Endothelial cell of umbilical vein (primary cell): Measurements from ENCODE around the gene FGD5. TPM values are rescaled to one million over a fixed set of nuclear protein-coding genes. Genes with fewer than 3 reads are reported as not detected.

Experiments used
- BruUV-seq: library from RNA; stranded (reverse); fragments of 400-500 nt; replicated peaks from 2 replicates; lab custom pipeline; 2021; lab: Mats Ljungman, UMichigan
- CTCF ChIA-PET: fragments of 300-600, 350-600 bp; sonication (Branson Sonifier 250); formaldehyde crosslinking; loops from one replicate; lab custom pipeline; 2021; ENCODE audit warnings: antibody characterized with exemption, inconsistent platforms; lab: Charles Lee
- POLR2A ChIA-PET: fragments of 300-600, 350-600 bp; sonication (Branson Sonifier 250); formaldehyde crosslinking; loops from one replicate; lab custom pipeline; 2021; ENCODE audit warnings: antibody characterized with exemption, inconsistent platforms; lab: Charles Lee
- DNase-seq: peaks from one replicate; pipeline ENCODE4 v3.0.0-alpha.2; 2011; ENCODE audit warnings: low read depth, low spot score
- FAIRE-seq: peaks from 2 replicates; lab custom pipeline; 2011; peaks lifted over from hg19 to GRCh38; lab: Jason Lieb, UNC
- H2AFZ ChIP-seq: 2 replicates; pipeline ENCODE4 v1.6.0; 2012; ENCODE audit warnings: low read depth, low read length, control low read depth, inconsistent platforms
- H3K27ac ChIP-seq: 2 replicates; pipeline ENCODE4 v1.5.1; 2011; ENCODE audit warnings: low read depth, mild to moderate bottlenecking, control low read depth, low read length, moderate library complexity; ENCODE audit not compliant: insufficient read depth
- H3K27me3 ChIP-seq, 2 experiments: 2 replicates each; pipeline versions ENCODE4 v1.6.0 to v1.6.1; 2011; ENCODE audit warnings: low read length in 2 of 2, mixed read lengths in 1 of 2; ENCODE audit not compliant: control insufficient read depth in 2 of 2, insufficient read depth in 2 of 2
- H3K36me3 ChIP-seq, 2 experiments: 2 replicates in 1 of 2; 3 replicates in 1 of 2; pipeline ENCODE4 v1.5.1; 2011; ENCODE audit warnings: low read length in 2 of 2, mild to moderate bottlenecking in 1 of 2, moderate library complexity in 1 of 2; ENCODE audit not compliant: control insufficient read depth in 2 of 2, insufficient read depth in 2 of 2; ENCODE audit errors: extremely low read depth in 1 of 2
- H3K4me1 ChIP-seq: 3 replicates; pipeline ENCODE4 v1.5.1; 2011; ENCODE audit warnings: mild to moderate bottlenecking, low read length; ENCODE audit not compliant: control insufficient read depth, insufficient read depth; ENCODE audit errors: extremely low read depth
- H3K4me2 ChIP-seq: 2 replicates; pipeline ENCODE4 v1.6.1; 2011; ENCODE audit warnings: low read length, control low read depth, mixed read lengths; ENCODE audit not compliant: insufficient read depth
- H3K4me3 ChIP-seq, 3 experiments: fragments of 200-600 bp in 1 of 3; sonication (generic), shearing (Covaris generic) in 1 of 3; replicated peaks in 1 of 3; 2 replicates each; pipeline ENCODE4 v1.5.1; 2011 to 2016; ENCODE audit warnings: control low read depth in 3 of 3, low read length in 3 of 3, mild to moderate bottlenecking in 2 of 3, inconsistent platforms in 1 of 3, low read depth in 1 of 3, moderate library complexity in 1 of 3; ENCODE audit not compliant: insufficient read depth in 1 of 3
- H3K79me2 ChIP-seq: 2 replicates; pipeline ENCODE4 v1.6.0; 2012; ENCODE audit warnings: low read length, inconsistent platforms; ENCODE audit not compliant: control insufficient read depth, insufficient read depth
- H3K9ac ChIP-seq: replicated peaks from 2 replicates; pipeline ENCODE3; 2011; ENCODE audit warnings: low read length, control low read depth; ENCODE audit not compliant: insufficient read depth; ENCODE audit errors: extremely low read depth
- H3K9me1 ChIP-seq: replicated peaks from 3 replicates; pipeline ENCODE4 v1.6.0; 2011; ENCODE audit warnings: mild to moderate bottlenecking, low read length; ENCODE audit not compliant: control insufficient read depth, insufficient read depth; ENCODE audit errors: extremely low read depth
- H3K9me3 ChIP-seq: replicated peaks from 2 replicates; pipeline ENCODE4 v1.5.1; 2012; ENCODE audit warnings: low read length, inconsistent platforms; ENCODE audit not compliant: control insufficient read depth, insufficient read depth
- H4K20me1 ChIP-seq: replicated peaks from 2 replicates; pipeline ENCODE3; 2011; ENCODE audit warnings: mild to moderate bottlenecking, low read length; ENCODE audit not compliant: control insufficient read depth, insufficient read depth; ENCODE audit errors: extremely low read depth
- CTCF ChIP-seq, 2 donors: IDR thresholded peaks; 1 replicate in 1 of 2; 2 replicates in 1 of 2; pipeline ENCODE4 v1.5.1; 2011; ENCODE audit warnings: low read length in 2 of 2, mild to moderate bottlenecking in 2 of 2, moderate library complexity in 2 of 2, control low read depth in 1 of 2, inconsistent platforms in 1 of 2, low read depth in 1 of 2; ENCODE audit not compliant: insufficient read depth in 1 of 2; ENCODE audit errors: extremely low read depth in 1 of 2
- EZH2 ChIP-seq: IDR thresholded peaks from 2 replicates; pipeline ENCODE4 v1.6.1; 2012; ENCODE audit warnings: borderline replicate concordance, low read depth, mild to moderate bottlenecking, moderate library complexity, low read length, inconsistent platforms; ENCODE audit not compliant: severe bottlenecking
- FOS ChIP-seq: IDR thresholded peaks from 2 replicates; pipeline ENCODE4 v1.6.1; 2011; ENCODE audit warnings: mild to moderate bottlenecking, low read length, moderate library complexity, borderline replicate concordance; ENCODE audit not compliant: insufficient read depth
- GATA2 ChIP-seq: IDR thresholded peaks from 2 replicates; pipeline ENCODE4 v1.7.0; 2011; ENCODE audit warnings: low read depth, mild to moderate bottlenecking, moderate library complexity, mixed read lengths, low read length; ENCODE audit not compliant: insufficient read length, insufficient read depth
- JUN ChIP-seq: IDR thresholded peaks from 2 replicates; pipeline ENCODE4 v1.6.1; 2011; ENCODE audit warnings: borderline replicate concordance, low read depth; ENCODE audit not compliant: insufficient read length, insufficient read depth
- MAX ChIP-seq: IDR thresholded peaks from 2 replicates; pipeline ENCODE4 v1.6.1; 2011; ENCODE audit not compliant: insufficient read depth, insufficient read length
- MYC ChIP-seq: IDR thresholded peaks from one replicate; pipeline ENCODE4 v1.6.1; 2011; ENCODE audit warnings: mild to moderate bottlenecking, low read depth, low read length
- POLR2A ChIP-seq: IDR thresholded peaks from 2 replicates; pipeline ENCODE4 v1.6.1; 2012; ENCODE audit warnings: low read depth, mild to moderate bottlenecking, control low read depth, low read length
- POLR2AphosphoS5 ChIP-seq: IDR thresholded peaks from 2 replicates; pipeline ENCODE4 v1.6.1; 2012; ENCODE audit warnings: low read depth, mild to moderate bottlenecking, control low read depth, low read length, moderate library complexity; ENCODE audit not compliant: insufficient read depth
- dilution Hi-C: fragments of 300-500 bp; cut with MboI; formaldehyde crosslinking; loops from one replicate; pipeline ENCODE4 v1.15.0; 2019; ENCODE audit warnings: low sequenced_read_pairs; ENCODE audit not compliant: extremely low pct_ligation_motif_present
- intact Hi-C: fragments of 100-400 bp; cut with micrococcal nuclease; formaldehyde crosslinking; loops from one replicate; pipeline ENCODE4 v1.10.0; 2022
- polyA plus RNA-seq, 4 experiments: library from polyadenylated mRNA; depleted of rRNA in 3 of 4; stranded (reverse) in 3 of 4; unstranded in 1 of 4; fragments of >200 nt; gene quantifications; 2 replicates each; pipeline versions ENCODE4 v1.2.1 to v1.2.3, GENCODE V29; 2011 to 2012; ENCODE audit warnings: missing spikeins in 1 of 4
- total RNA-seq: library from RNA; stranded (reverse); gene quantifications from 2 replicates; pipeline ENCODE4 v1.2.3, GENCODE V29; 2021

Gene FGD5
- total and polyA plus RNA-seq, 2 donors (not counting 3 experiments of a cell fraction or from before 2014, with no cell fraction given), result 49.6 to 134 TPM

- Histone ChIP-seq H2AFZ (no peak overlapping the region), H3K9me1 (no peaks in the 10 kb centered on the region), H3K9me3 (no peaks in the 10 kb centered on the region), H3K27me3 (no peaks in the 10 kb centered on the region), H3K4me1 (peaks cover 12% of the 10 kb centered on the region), H3K27ac (no peak overlapping the region), H3K4me2 (no peak overlapping the region), H4K20me1 (peaks cover 2% of the 10 kb centered on the region), H3K36me3 (no peaks in the 10 kb centered on the region), H3K79me2 (peaks cover 73% of the 10 kb centered on the region), H3K4me3 (no peak overlapping the region), H3K9ac (no peak overlapping the region)
- FAIRE-seq, result no peak
- dilution Hi-C loops (loop anchor here (10.0 kb wide), 1 partner anchor 59 kb away; no protein-coding TSS in a partner anchor), intact Hi-C loops (no loop called here)
- TF ChIP-seq MAX (no peak), EZH2 (no peak), POLR2A (no peak), FOS (no peak), MYC (no peak), CTCF (IDR thresholded peaks at IDR 0.05; ENCODE audit: extremely low read depth in 1 of 2, insufficient read depth in 1 of 2, low read depth in 1 of 2, low read length in 2 of 2) (no peak), POLR2AphosphoS5 (no peak), JUN (no peak), GATA2 (no peak)
- no TSS peak for BruUV-seq
- ChIA-PET CTCF (interaction anchor here (0.5 to 1.3 kb wide), 2 partner anchors 11 to 106 kb away, joined by 3 read pairs; no protein-coding TSS in a partner anchor), POLR2A (no interaction called here)
- DNase-seq, result no peak
These were observed 24.6 kb downstream of the FGD5 start for GRCh38 chr3:14843321-14843720.
